ENCODE data around the gene RAB6B.

Gene RAB6B

GRCh38 chr3:133833880-133834620, 61.6 kb downstream of the RAB6B start:
- no peak for DNase-seq

- no peak for DNase-seq
Measured at GRCh38 chr3:133833267-133833666, 62.4 kb downstream of the RAB6B start.

DNA sequence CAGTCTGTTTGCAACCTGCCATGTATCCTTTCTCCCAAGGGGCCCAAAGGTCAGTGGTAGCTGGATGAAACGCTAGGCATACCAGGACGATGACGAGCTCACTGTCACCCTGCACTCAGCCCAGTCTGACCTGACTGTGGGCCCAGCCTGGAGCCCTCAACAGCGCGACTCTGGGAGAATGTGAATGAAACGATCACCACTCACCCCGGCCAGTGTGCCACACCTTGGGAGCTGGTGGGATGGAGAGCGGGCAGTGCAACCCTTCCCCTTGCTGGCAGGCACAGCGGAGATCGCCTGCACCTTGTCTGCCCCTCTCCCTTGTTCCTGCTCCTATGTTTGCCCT, 62.9 kb downstream of the RAB6B start:
- no peak for DNase-seq

DNA sequence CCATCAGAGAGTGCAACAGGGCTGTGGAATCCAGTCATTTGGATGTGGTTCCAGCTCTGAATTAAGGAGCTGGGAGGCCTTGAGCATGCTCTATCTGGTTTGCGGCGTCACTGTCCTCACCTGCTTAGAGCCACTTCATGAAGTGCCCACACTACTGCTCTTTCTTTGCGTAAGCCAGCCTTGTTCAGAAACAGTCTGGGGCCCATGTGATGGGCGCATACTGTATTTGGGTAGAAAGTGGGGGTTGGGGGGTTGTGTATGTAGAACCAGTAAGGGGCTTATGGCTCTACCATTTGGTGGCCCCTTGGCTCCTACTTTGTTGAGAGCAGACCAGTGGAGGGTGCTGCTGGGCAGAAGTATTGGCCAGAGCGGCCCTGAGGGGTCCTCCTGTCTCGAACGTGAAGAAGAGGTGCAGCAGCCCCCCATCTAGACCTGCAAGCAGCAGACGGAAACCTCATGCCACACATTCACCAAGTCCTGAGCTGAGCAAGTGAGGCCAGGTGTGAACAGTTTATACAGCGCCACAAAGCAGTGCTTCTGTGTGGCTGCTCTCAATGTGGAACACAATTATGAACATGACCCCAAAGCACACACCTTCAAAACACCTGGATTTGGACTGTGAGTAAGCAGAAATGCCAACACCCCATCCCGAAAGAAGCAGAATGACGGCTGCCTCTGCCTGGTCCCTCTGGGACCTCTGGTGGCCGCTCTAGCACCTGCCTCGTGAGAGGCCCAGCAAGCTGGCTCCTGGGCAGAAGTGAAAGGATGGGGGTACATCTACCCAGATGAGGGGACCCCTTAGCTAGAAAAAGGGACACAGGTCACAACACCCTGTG, 63.5 kb downstream of the RAB6B start:
- DNase-seq: peak; percentile 55

DNA sequence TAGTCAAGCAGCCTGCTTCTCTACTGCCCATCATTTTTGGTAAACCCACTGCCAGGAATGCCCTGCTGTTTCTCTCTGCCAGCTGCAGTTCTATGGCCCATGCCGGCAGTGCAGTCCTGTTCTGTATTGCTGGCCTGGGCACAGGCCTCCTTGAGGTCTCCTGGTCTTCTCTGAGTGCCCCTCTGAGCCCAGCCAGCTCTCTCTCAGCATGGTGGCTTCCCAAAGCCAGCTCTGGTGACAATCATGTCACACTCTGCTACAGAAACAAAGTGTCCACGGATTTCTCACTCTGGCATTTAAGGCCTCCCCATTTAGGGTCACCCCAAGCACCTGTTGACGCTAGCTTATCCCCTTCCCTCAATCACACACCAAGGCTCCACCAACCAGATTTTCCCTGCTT, 65.6 kb downstream of the RAB6B start:
- no peak for DNase-seq

DNA sequence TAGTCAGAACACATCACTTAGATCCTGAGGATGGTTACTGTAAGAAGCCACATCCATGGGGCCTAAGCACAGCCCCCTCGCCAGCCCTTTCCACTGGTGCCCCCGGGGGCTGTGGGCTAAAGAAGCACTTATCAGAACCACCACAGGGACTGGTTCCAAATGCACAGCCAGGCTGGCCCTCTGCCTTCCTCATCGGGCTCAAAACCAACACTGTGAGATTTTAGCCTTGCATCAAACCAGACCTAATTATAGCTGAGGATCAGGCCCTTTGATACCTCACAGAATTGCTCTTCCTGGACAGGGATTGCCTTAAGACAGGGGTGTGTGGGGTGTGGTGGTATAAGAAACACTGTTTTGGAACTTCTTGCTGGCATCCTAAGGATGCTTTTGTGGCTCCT, 66.4 kb downstream of the RAB6B start:
- no peak for DNase-seq

DNA sequence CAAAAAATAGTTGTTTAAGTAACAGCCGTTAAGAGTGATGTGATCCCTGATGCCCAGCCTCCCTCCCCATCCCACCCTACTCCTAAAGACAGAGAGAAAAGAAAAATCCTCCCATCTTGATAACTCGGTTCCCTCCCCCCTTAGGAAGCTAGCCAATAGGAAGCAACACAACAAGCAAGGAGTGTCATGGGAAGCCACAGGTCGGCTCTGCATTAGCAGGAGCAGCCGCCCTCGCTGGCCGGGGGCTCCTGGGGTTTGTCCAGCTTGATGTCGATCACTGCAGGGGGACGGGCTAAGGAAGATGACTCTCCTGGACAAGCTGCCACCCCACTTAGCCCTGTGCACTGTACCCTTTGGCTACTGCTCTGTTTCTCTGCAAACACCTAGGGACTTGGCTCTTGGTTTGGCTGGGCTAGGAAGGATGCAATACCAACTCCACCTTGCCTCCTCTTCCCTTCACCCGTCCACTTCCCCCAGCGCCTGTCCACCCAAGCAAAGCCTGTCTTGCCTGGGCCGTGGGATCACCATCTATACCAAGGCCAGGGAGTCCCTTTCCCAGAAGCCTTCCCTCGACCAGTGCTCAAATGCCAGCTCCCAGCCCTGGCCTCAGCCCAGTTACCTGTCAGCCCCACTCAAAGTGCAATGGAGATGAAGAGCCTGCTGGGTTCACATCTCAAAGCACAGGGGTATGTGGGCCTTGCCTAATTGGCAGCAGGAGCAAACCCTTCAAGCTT, 66.9 kb downstream of the RAB6B start:
- DNase-seq: no peak

GRCh38 chr3:133827684-133828083, 68.0 kb downstream of the RAB6B start:
- DNase-seq: no peak

DNA sequence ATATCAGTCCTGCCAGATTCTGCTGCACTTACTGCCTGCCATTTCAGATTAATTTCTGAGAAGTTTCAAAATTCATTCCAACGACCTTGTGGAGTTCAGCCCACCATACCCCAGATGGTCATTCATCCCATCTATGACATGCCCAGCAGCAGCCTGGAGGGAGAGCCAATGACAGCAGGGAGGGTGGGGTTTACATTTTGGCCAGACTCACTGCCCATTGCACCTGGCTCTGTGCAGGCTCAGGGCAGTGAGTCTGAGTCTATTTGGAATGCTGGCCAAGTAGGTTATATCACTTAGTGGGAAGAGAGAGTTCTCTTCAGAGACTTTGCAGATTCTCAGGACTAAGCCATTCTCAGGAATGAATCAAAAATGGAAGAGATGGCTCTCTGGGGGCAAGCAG, 68.5 kb downstream of the RAB6B start:
- DNase-seq: no peak

- no peak for DNase-seq
Measured at GRCh38 chr3:133825969-133826727, 69.5 kb downstream of the RAB6B start.

DNA sequence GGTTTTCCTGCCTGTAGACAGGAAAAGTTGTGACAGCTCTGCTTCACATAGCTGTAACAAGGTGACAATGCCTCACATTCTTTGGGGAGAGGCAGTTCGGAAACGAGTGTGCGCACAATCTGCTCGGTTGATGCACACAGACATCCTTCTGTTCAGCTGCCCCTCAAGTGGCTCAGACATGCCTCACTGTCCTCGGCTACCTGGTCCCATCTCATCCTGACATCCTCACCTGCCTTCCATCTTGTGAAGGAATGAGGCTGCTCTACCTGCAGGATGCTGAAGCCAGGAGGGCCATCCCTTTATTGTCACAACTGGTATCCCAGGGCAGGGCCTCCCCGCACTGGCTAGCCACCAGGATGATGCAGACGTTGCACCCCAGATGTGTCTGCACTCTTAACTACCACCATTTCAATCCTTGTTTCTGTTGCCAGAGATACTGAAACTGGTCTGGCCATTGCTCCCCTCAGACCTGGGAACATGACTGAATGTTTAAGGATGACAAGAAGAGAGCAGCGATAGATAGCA, 70.7 kb downstream of the RAB6B start:
- no peak for DNase-seq

DNA sequence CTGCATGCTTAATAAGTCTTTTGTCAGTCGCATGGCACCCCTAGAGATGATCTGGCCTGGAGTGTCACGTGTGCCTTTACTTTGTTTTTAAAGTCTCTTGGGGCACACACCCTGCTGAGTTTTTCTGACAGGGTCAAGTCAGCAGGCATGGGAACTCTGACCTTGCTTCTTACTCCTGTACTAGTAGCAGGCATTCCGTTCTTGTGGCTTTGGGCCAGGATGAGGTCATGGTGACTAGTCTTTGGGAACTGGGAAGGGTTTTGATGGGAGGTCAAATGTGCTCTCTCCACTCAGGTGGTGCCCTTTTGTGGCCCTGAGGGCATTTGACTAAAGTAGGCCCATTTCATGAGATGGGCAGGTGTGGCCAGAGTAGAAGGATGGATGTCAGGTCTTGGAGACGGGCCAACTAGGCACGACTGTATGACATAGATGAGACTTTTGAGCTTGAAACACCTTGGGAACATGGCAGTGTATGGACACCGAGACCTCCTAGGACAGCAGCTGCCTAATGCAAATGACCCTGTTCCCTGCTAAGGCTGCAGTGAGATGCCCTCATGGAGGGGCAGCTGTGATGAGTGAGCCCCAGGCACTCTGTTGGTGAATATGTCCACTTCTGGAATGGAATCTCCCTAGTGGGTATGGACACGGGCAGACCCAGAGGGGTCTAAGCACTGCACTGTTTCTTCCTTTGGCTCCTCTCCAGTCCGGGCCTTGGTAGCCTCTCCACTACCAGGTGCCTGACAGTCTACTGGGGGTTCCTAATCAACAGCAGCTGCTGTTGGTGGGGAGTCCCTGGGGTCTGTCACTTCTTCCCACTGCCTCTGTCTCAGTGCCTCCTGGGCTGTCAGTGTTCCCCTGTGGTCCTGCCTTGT, 73.7 kb downstream of the RAB6B start:
- peak; percentile 32 for DNase-seq

DNA sequence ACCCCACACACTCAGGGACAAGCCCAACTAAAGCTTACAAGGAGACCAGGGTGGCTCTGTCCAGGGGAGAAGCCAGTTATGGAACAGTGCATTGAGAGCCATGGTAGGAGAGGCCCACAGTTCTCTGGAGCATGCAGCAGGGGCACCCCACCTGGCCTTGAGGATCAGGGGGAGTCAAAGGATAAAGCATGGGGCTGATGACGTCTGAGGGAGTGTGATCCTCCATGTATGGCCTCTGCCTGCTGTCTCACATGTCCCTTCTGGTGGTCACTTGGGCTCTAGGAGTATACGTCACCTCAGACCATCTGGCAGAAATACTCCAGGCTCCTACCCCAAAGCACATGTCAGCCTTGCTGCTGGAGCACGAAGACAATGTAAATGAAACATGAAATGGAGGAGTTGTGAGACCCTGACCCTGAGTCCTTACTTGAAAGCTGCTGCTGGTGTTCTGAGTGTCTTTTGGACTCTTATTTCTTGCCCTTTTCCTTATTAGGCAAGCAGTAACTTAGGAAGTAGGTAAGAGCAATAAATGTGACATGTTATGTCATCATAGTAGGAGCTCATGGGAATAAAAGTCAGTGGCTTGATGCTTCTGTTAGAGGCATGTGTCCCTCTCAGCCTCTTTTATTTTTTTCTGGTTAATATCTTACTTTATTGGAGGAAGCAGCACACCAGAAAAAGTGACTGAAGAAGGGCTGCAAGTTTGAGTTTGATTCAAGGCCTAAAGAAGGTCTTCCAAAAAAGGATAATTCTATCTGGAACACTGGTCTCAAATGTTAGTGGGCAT, 74.6 kb downstream of the RAB6B start:
- no peak for DNase-seq

- no peak for DNase-seq
Measured at GRCh38 chr3:133820129-133820528, 75.6 kb downstream of the RAB6B start.

DNA sequence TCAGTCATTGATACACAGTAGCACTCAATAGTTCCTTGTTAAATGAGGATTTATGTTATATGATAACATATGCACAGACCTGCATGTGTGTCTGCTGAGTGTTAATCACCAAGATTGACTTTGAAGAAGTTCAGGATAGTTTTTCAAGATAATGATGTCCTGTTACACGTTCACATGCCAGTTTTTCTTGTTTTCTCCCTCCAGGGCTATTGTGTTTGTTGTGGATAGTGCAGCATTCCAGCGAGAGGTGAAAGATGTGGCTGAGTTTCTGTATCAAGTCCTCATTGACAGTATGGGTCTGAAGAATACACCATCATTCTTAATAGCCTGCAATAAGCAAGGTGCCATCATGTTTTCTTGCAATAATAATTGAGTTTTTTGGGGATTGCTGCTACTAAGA, 80.3 kb downstream of the RAB6B start:
- no peak for DNase-seq

DNA sequence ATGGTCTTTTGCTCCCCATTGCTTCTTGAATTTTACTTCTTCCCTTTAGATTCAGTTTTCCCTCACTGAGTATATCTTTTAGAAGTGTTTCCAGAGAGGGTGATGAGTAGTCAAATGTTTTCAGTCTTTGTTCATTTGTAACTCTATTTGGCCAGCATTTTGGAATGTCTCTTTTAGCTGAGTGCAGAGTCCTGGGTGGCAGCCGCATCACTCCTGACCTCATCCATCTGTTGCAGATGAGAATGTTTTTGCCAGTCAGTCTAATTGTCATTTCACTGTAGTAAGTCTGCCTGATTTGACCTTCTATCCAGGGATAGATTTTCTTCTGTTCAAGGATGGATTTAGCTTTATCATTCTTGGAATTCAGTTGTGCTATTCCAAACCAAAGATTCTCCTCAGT, 82.8 kb downstream of the RAB6B start:
- DNase-seq: no peak

- peak; percentile 97 for DNase-seq
Measured at GRCh38 chr3:133805702-133806475, 89.8 kb downstream of the RAB6B start, which contains the start of gene SRPRB. SRPRB (plus strand) TSS chr3:133805815; CDS start chr3:133805849, 34 bp downstream.

- no peak for DNase-seq
Measured at GRCh38 chr3:133805384-133805701, 90.3 kb downstream of the RAB6B start.

GRCh38 chr3:133804896-133805295, 90.8 kb downstream of the RAB6B start:
- no peak for DNase-seq

DNA sequence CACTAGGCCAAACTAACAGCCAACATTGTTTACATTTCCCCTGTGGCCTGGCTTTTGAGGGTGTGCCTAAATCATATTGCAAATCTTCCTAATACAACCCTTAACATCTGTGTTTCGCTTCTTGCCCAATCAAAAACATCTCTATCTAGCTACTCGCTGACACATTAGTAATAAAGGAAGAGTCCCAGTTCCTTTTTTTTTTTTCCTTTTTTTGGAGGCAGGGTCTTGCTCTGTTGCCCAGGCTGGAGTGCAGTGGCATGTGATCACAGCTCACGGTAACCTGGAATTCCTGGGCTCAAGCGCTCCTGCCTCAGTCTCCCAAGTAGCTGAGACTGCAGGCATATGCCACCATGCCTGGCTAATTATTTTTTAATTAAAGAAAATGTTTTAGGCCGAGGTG, 92.2 kb downstream of the RAB6B start:
- DNase-seq: no peak

Measured in RPMI8226 (cell line).